HG03045 (cell line): ENCODE data around the gene PPM1N.

Experiments
- ATAC-seq: cut with Tn5 transposase; IDR thresholded peaks from one replicate; pipeline ENCODE4 v1.9.1; 2021; ENCODE audit warnings: mild to moderate bottlenecking, moderate library complexity; ENCODE audit not compliant: unreplicated experiment

Gene PPM1N

GRCh38 chr19:45469945-45470761 lies 28.1 kb upstream of the PPM1N start:
- no peak for ATAC-seq

GRCh38 chr19:45470762-45471081 lies 27.5 kb upstream of the PPM1N start:
- ATAC-seq, result no peak

GRCh38 chr19:45471111-45471930 lies 26.9 kb upstream of the PPM1N start:
- no peak for ATAC-seq

GRCh38 chr19:45471931-45472562 lies 26.2 kb upstream of the PPM1N start:
- ATAC-seq, result no peak

GRCh38 chr19:45472563-45473366 lies 25.5 kb upstream of the PPM1N start:
- no peak for ATAC-seq

- no peak for ATAC-seq
These were observed 24.9 kb upstream of the PPM1N start for GRCh38 chr19:45473367-45473681.

- no peak for ATAC-seq
These were observed 24.3 kb upstream of the PPM1N start for GRCh38 chr19:45473682-45474605.

GRCh38 chr19:45474606-45475521 lies 23.4 kb upstream of the PPM1N start:
- no peak for ATAC-seq

GRCh38 chr19:45475537-45476291 lies 22.5 kb upstream of the PPM1N start:
- ATAC-seq, result no peak

GRCh38 chr19:45476304-45476703 lies 21.9 kb upstream of the PPM1N start:
- no peak for ATAC-seq

GRCh38 chr19:45477186-45477585 lies 21.1 kb upstream of the PPM1N start:
- no peak for ATAC-seq

GRCh38 chr19:45477713-45478453 lies 20.4 kb upstream of the PPM1N start:
- ATAC-seq, result no peak

GRCh38 chr19:45478454-45479238 lies 19.6 kb upstream of the PPM1N start:
- peak; percentile 62 for ATAC-seq

- ATAC-seq, result no peak
These were observed 15.2 kb upstream of the PPM1N start for GRCh38 chr19:45483033-45483432.

GRCh38 chr19:45484273-45484945 lies 13.8 kb upstream of the PPM1N start:
- ATAC-seq, result no peak
